Heart left ventricle (tissue), 16 donors: ENCODE measurements around the gene C14orf119. TPM values are rescaled to one million over a fixed set of nuclear protein-coding genes. Genes with fewer than 3 reads are reported as not detected.

Experiments used
- ATAC-seq, 4 donors: fragments of 200-7000 bp; cut with Tn5 transposase; one replicate each; pipeline ENCODE4 v1.9.1; 2020 to 2022; ENCODE audit warnings: moderate library complexity in 4 of 4, mild to moderate bottlenecking in 3 of 4, moderate number of reproducible peaks in 1 of 4
- DNase-seq, 5 donors: peaks; one replicate each; pipeline ENCODE4 v3.0.0-alpha.2; 2020
- H3K27ac ChIP-seq, 12 donors: fragments of 200-600 bp; sonication (generic) in 4 of 12; one replicate each; pipeline versions ENCODE4 v1.5.0 to v1.8.0; 2016 to 2022; ENCODE audit warnings: mild to moderate bottlenecking in 2 of 12
- H3K27me3 ChIP-seq, 9 donors: fragments of 200-600 bp; sonication (generic) in 2 of 9; one replicate each; pipeline versions ENCODE4 v1.5.1 to v1.8.0; 2016 to 2022; ENCODE audit warnings: mild to moderate bottlenecking in 3 of 9
- H3K36me3 ChIP-seq, 9 donors: fragments of 200-600 bp; sonication (generic) in 2 of 9; one replicate each; pipeline versions ENCODE4 v1.5.0 to v1.8.0; 2018 to 2022; ENCODE audit warnings: mild to moderate bottlenecking in 2 of 9
- H3K4me1 ChIP-seq, 12 donors: fragments of 200-600 bp; sonication (generic) in 4 of 12; one replicate each; pipeline versions ENCODE4 v1.5.0 to v1.8.0; 2016 to 2022; ENCODE audit warnings: mild to moderate bottlenecking in 3 of 12
- H3K4me3 ChIP-seq, 12 donors: fragments of 200-600 bp; sonication (generic) in 4 of 12; one replicate each; pipeline versions ENCODE4 v1.5.0 to v1.8.0; 2017 to 2022; ENCODE audit warnings: mild to moderate bottlenecking in 9 of 12, moderate library complexity in 4 of 12
- H3K9me3 ChIP-seq, 12 donors: fragments of 200-600 bp; sonication (generic) in 4 of 12; one replicate each; pipeline versions ENCODE4 v1.5.0 to v1.8.0; 2016 to 2022; ENCODE audit warnings: mild to moderate bottlenecking in 1 of 12
- POLR2A ChIP-seq, 2 donors: fragments of 450-650 bp; IDR thresholded peaks; one replicate each; pipeline ENCODE4 v1.6.1; 2017; ENCODE audit warnings: antibody characterized with exemption in 2 of 2, mild to moderate bottlenecking in 2 of 2, moderate library complexity in 2 of 2
- WGBS, 4 donors: extraction: QIAGEN DNeasy Blood & Tissue Kit in 2 of 4; methylation state at CpG; one replicate each; pipeline versions ENCODE4 v1.1.5 to v1.1.7; 2013 to 2018; 5-methylcytosine and 5-hydroxymethylcytosine counted together
- intact Hi-C, 10 donors: fragments of 100-400 bp; cut with DNase I; formaldehyde crosslinking; loops; one replicate each; pipeline versions ENCODE4 v1.11.1 to v1.14.2; 2022
- polyA plus RNA-seq, 2 donors: library from polyadenylated mRNA; stranded (reverse); fragments of 200-250 nt; gene quantifications; one replicate each; pipeline ENCODE4 v1.2.3, GENCODE V29; 2013
- total RNA-seq, 9 donors: library from RNA; depleted of rRNA in 2 of 9; stranded (reverse); fragments of >200 nt in 2 of 9; fragmentation: NEBNext Ultra II Directional in 3 of 9; extraction: Animal tissue kit (Norgen Biotek cat#: 25700) in 3 of 9; gene quantifications; one replicate each; pipeline versions ENCODE4 v1.1.0 to v1.2.4, GENCODE V29; 2016 to 2023
- TF ChIP-seq, protein P1 (sequence below), 12 donors: fragments of 200-600 bp; sonication (generic) in 4 of 12; IDR thresholded peaks; one replicate each; pipeline versions ENCODE4 v1.5.0 to v1.8.0; 2018 to 2022; ENCODE audit warnings: antibody characterized with exemption in 12 of 12, mild to moderate bottlenecking in 5 of 12
- donor health status: ischemic (EF 13 %, LVEDD 7.1; RV severe dilation, severe dysfunction).
- donor health status: healthy with polysubstance abuse.
- donor health status: DM: no; HTN: yes; CAD: no.
- donor health status: DM: no; HTN: no; CAD: no.
- donor health status: ischemic (EF 25% LVEDD 6.9; RV normal size, moderate dysfunction).
- donor health status: ischemic (EF 25% LVEDD 5.7; RV mildly dilated, moderate dysfunction).
- donor health status: healthy.
- donor health status: DM: yes; HTN: yes; CAD: no.
- donor health status: ischemic (EF 35%, LVEDD 5.7; RV mildly dilated, moderate dysfunction).
- donor health status: nonischemic (EF 11% LVEDD 7.7; RV severe dilation, severe dysfunction).
- donor health status: DM: yes; HTN: yes; CAD: no.
- donor health status: PGD.
- donor health status: ischemic (EF 29% LVEDD 5.4; RV normal size, mild dysfunction).
- donor health status: nonischemic (EF 23%, LVEDD 6.1; RV moderate dilation, normal function).

C14orf119 gene
- total and polyA plus RNA-seq, 11 donors: 8.1 to 47.7 (median 29.6) TPM

DNA sequence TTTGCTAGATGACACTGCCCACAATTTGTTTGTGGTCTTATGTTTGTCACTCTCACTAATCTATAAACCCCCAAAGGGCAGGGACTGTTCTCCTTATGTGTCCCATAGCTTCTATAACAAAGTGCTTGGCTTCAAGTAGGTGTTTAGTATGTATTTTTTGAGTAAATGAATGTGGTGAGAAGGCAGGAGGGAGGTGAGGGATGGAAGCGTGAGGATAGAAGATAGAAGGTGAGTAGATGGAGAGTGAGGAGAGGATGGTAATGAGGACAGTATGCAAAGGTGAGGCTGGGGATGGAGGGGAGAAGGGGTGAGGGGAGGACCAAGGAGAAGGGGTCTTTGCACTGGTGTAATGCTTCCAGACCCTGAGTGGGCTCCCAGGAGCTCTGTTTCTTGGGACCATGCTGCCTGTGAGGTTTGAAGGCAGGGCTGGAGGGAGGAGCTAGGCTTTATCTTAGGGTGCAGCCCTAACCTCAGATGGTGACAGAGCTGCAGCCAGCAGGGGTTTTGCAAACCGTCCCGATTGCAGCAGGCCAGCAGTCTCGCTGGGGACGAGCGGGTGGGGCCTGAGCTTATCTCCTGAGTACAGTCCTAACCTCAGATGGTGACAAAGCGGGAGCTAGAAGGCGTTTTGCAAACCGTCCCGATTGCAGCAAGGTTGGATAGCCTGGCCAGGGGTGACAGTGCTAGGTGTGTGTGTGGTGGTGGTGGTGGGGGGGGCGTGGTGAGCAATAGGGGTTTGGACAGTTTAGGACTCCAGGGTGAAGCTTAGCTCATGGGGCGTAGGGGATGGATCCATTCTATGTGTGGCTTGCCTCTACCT, 17.3 kb downstream of the C14orf119 start:
- no peaks in the 10 kb centered on the region for H3K36me3 ChIP-seq
- H3K4me1 ChIP-seq: peaks cover 0 to 22% (median 0%) of the 10 kb centered on the region in 12 donors
- H3K27me3 ChIP-seq: peaks cover 0 to 15% (median 0%) of the 10 kb centered on the region in 9 donors
- no peak overlapping the region for H3K4me3 ChIP-seq
- ATAC-seq: peak in 1 of 4 donors; percentile 23
- TF ChIP-seq POLR2A (IDR thresholded peaks at IDR 0.05): no peak
- WGBS, 4 donors: 50 to 62% (median 53%) methylated on average over 12 of the region's 12 CpGs
- H3K9me3 ChIP-seq: no peaks in the 10 kb centered on the region
- no peak overlapping the region for H3K27ac ChIP-seq
- intact Hi-C loops: loop anchor here in 2 of 10 donors (5.0 kb wide), 1 partner anchor 40 kb away; no protein-coding TSS in a partner anchor
- no peak for DNase-seq

GRCh38 chr14:23113431-23114119, 18.3 kb downstream of the C14orf119 start:
- no peaks in the 10 kb centered on the region for H3K36me3 ChIP-seq
- ATAC-seq (peak in 1 of 4 donors; percentile 16), DNase-seq (no peak)
- peaks cover 0 to 15% (median 0%) of the 10 kb centered on the region in 9 donors for H3K27me3 ChIP-seq
- peak overlapping the region in 1 of 12 donors; percentile 8 for H3K27ac ChIP-seq
- H3K4me1 ChIP-seq: peaks cover 0 to 23% (median 0%) of the 10 kb centered on the region in 12 donors
- no peak for TF ChIP-seq POLR2A (IDR thresholded peaks at IDR 0.05)
- TF ChIP-seq, protein P1, sequence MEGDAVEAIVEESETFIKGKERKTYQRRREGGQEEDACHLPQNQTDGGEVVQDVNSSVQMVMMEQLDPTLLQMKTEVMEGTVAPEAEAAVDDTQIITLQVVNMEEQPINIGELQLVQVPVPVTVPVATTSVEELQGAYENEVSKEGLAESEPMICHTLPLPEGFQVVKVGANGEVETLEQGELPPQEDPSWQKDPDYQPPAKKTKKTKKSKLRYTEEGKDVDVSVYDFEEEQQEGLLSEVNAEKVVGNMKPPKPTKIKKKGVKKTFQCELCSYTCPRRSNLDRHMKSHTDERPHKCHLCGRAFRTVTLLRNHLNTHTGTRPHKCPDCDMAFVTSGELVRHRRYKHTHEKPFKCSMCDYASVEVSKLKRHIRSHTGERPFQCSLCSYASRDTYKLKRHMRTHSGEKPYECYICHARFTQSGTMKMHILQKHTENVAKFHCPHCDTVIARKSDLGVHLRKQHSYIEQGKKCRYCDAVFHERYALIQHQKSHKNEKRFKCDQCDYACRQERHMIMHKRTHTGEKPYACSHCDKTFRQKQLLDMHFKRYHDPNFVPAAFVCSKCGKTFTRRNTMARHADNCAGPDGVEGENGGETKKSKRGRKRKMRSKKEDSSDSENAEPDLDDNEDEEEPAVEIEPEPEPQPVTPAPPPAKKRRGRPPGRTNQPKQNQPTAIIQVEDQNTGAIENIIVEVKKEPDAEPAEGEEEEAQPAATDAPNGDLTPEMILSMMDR (IDR thresholded peaks at IDR 0.05): no peak
- H3K4me3 ChIP-seq: no peak overlapping the region
- WGBS, 4 donors: 48 to 66% (median 51%) methylated on average over 8 to 10 of the region's 10 CpGs
- intact Hi-C loops: loop anchor here in 2 of 10 donors (5.0 kb wide), 1 partner anchor 41 kb away; no protein-coding TSS in a partner anchor
- H3K9me3 ChIP-seq: no peaks in the 10 kb centered on the region

GRCh38 chr14:23114120-23114458, 18.8 kb downstream of the C14orf119 start:
- ATAC-seq (no peak), DNase-seq (no peak)
- H3K4me1 ChIP-seq: peaks cover 0 to 28% (median 0%) of the 10 kb centered on the region in 12 donors
- WGBS, 4 donors: 57 to 70% (median 63%) methylated on average over 4 to 5 of the region's 5 CpGs
- H3K27ac ChIP-seq: peak overlapping the region in 1 of 12 donors; percentile 8
- H3K27me3 ChIP-seq: peaks cover 0 to 15% (median 0%) of the 10 kb centered on the region in 9 donors
- intact Hi-C loops: loop anchor here in 2 of 10 donors (5.0 kb wide), 1 partner anchor 42 kb away; no protein-coding TSS in a partner anchor
- no peak overlapping the region for H3K4me3 ChIP-seq
- TF ChIP-seq, protein P1 (IDR thresholded peaks at IDR 0.05): no peak
- no peak for TF ChIP-seq POLR2A (IDR thresholded peaks at IDR 0.05)
- H3K9me3 ChIP-seq: no peaks in the 10 kb centered on the region
- no peaks in the 10 kb centered on the region for H3K36me3 ChIP-seq

DNA sequence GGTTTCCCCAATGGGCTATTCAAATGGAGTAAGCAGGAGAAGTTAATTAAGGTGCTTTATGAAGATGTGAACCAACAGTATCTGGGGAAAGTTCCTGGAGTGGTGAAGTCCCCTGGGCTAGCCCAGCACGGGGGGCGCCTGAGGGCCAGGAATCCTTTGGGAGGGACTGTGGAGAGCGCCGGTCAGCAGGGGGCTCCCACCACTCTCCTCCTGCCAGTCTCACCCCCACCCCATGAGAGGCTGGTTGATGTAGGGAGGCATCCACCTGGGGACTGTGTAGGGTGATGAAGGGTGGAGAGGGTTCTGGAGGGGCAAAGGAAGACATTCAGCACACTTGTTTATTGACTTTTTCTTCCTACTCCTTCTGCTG, 19.3 kb downstream of the C14orf119 start:
- H3K27me3 ChIP-seq: peaks cover 0 to 15% (median 0%) of the 10 kb centered on the region in 9 donors
- intact Hi-C loops: loop anchor here in 2 of 10 donors (5.0 kb wide), 1 partner anchor 42 kb away; no protein-coding TSS in a partner anchor
- TF ChIP-seq, protein P1 (IDR thresholded peaks at IDR 0.05): no peak
- no peak for TF ChIP-seq POLR2A (IDR thresholded peaks at IDR 0.05)
- 54 to 74% (median 62%) methylated on average over 4 of the region's 4 CpGs for WGBS, 4 donors
- H3K27ac ChIP-seq: no peak overlapping the region
- no peaks in the 10 kb centered on the region for H3K9me3 ChIP-seq
- H3K36me3 ChIP-seq: no peaks in the 10 kb centered on the region
- peaks cover 0 to 33% (median 0%) of the 10 kb centered on the region in 12 donors for H3K4me1 ChIP-seq
- no peak overlapping the region for H3K4me3 ChIP-seq
- ATAC-seq: no peak
- no peak for DNase-seq
